Activated CD4-positive, CD25-positive, alpha-beta regulatory T cell treated with anti-CD3 and anti-CD28 coated beads, Interleukin-2, amount 50 U/mL, for 24 hours (primary cell): Measurements from ENCODE around the gene GET4.
"Not testable (repeated sequence)": the region's sequence is repeated elsewhere in the genome, so short reads cannot be mapped to it uniquely, and the experiment has no call there.

Source experiments
- ATAC-seq, 2 donors: fragments of 150-1000 bp; cut with Tn5 transposase; one replicate each; pipeline ENCODE4 v1.10.0; 2021; ENCODE audit warnings: mild to moderate bottlenecking in 1 of 2, moderate library complexity in 1 of 2

Gene GET4

GRCh38 chr7:845731-846130 lies 30.6 kb upstream of the GET4 start:
- ATAC-seq, result no peak

GRCh38 chr7:846958-847650 lies 29.2 kb upstream of the GET4 start:
- ATAC-seq, result not testable (repeated sequence)

- not testable (repeated sequence) for ATAC-seq
Measured at GRCh38 chr7:847728-848127, 28.6 kb upstream of the GET4 start.

GRCh38 chr7:849145-849544 lies 27.2 kb upstream of the GET4 start:
- ATAC-seq, result no peak

- ATAC-seq, result no peak
Measured at GRCh38 chr7:849781-850180, 26.6 kb upstream of the GET4 start.

GRCh38 chr7:851204-851603 lies 25.1 kb upstream of the GET4 start:
- ATAC-seq, result no peak

GRCh38 chr7:853366-854117 lies 22.8 kb upstream of the GET4 start:
- ATAC-seq, result no peak

GRCh38 chr7:854118-854775 lies 22.1 kb upstream of the GET4 start:
- no peak for ATAC-seq

GRCh38 chr7:855686-856369 lies 20.5 kb upstream of the GET4 start:
- ATAC-seq, result no peak

- ATAC-seq, result no peak
Measured at GRCh38 chr7:856444-857095, 19.8 kb upstream of the GET4 start.

- ATAC-seq, result no peak
Measured at GRCh38 chr7:857661-858060, 18.7 kb upstream of the GET4 start.

GRCh38 chr7:859359-860030 lies 16.9 kb upstream of the GET4 start:
- no peak for ATAC-seq

GRCh38 chr7:860149-860548 lies 16.2 kb upstream of the GET4 start:
- no peak for ATAC-seq

GRCh38 chr7:861222-861621 lies 15.1 kb upstream of the GET4 start:
- ATAC-seq, result no peak

GRCh38 chr7:862157-862556 lies 14.2 kb upstream of the GET4 start:
- ATAC-seq, result no peak

GRCh38 chr7:863106-863505 lies 13.2 kb upstream of the GET4 start:
- ATAC-seq, result no peak

- no peak for ATAC-seq
Measured at GRCh38 chr7:865921-866320, 10.4 kb upstream of the GET4 start.

- no peak for ATAC-seq
Measured at GRCh38 chr7:867001-867405, 9.4 kb upstream of the GET4 start.

GRCh38 chr7:867406-868188 lies 8.8 kb upstream of the GET4 start:
- ATAC-seq, result no peak

- no peak for ATAC-seq
Measured at GRCh38 chr7:868189-868486, 8.2 kb upstream of the GET4 start.

GRCh38 chr7:869348-869747 lies 7.0 kb upstream of the GET4 start:
- ATAC-seq, result no peak
